ENCODE data around the gene TCEAL1.

DNA sequence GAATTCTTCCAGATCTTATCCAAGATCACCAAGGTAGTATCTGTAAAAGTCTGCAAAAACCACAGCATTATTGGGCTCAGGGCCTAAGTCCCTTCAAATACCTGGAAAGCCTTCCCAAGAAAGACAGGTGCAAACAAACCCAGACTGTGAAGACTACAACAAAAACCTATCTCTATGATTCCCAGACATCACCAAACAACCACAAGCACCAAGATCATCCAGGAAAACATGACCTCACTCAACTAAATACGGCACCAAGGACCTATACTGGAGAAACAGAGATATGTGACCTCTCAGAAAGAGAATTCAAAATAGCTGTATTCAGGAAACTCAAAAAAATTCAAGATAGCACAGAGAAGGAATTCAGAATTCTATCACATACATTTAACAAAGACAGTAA is 15.3 kb downstream of the TCEAL1 start:
- no peak for TF ChIP-seq POLR2A (IDR thresholded peaks at IDR 0.05; ENCODE audit: low read depth)
- no peak for TF ChIP-seq EP300 (IDR thresholded peaks at IDR 0.05)

All from esophagus muscularis mucosa (tissue), 2 donors.